TTC549 (cell line): ENCODE data around the gene TBC1D2.
"Not testable (repeated sequence)": the region's sequence is repeated elsewhere in the genome, so short reads cannot be mapped to it uniquely, and the experiment has no call there.

Source experiments
- FAIRE-seq: peaks from 2 replicates; lab custom pipeline; 2012; peaks lifted over from hg19 to GRCh38; lab: Jason Lieb, UNC

TBC1D2 gene

GRCh38 chr9:98255578-98256296 lies at the start of gene TBC1D2:
TBC1D2 (minus strand) TSS chr9:98255649; CDS start chr9:98255541, 108 bp downstream.
- FAIRE-seq: no peak

GRCh38 chr9:98304381-98304780 lies 48.9 kb upstream of the TBC1D2 start:
- no peak for FAIRE-seq

- FAIRE-seq: no peak
Observed at GRCh38 chr9:98303633-98304125, 48.2 kb upstream of the TBC1D2 start.

GRCh38 chr9:98302938-98303632 lies 47.6 kb upstream of the TBC1D2 start:
- no peak for FAIRE-seq

GRCh38 chr9:98302150-98302549 lies 46.7 kb upstream of the TBC1D2 start:
- FAIRE-seq: no peak

- FAIRE-seq: no peak
Observed at GRCh38 chr9:98300611-98301010, 45.2 kb upstream of the TBC1D2 start.

- FAIRE-seq: no peak
Observed at GRCh38 chr9:98298476-98298875, 43.0 kb upstream of the TBC1D2 start.

GRCh38 chr9:98295824-98296223 lies 40.4 kb upstream of the TBC1D2 start:
- FAIRE-seq: no peak

- no peak for FAIRE-seq
Observed at GRCh38 chr9:98291820-98292219, 36.4 kb upstream of the TBC1D2 start.

GRCh38 chr9:98290411-98290810 lies 35.0 kb upstream of the TBC1D2 start:
- FAIRE-seq: no peak

GRCh38 chr9:98289614-98290201 lies 34.3 kb upstream of the TBC1D2 start:
- FAIRE-seq: no peak

- no peak for FAIRE-seq
Observed at GRCh38 chr9:98288881-98289280, 33.4 kb upstream of the TBC1D2 start.

GRCh38 chr9:98287384-98287783 lies 31.9 kb upstream of the TBC1D2 start:
- no peak for FAIRE-seq

- no peak for FAIRE-seq
Observed at GRCh38 chr9:98285446-98285845, 30.0 kb upstream of the TBC1D2 start.

GRCh38 chr9:98284754-98285153 lies 29.3 kb upstream of the TBC1D2 start:
- FAIRE-seq: no peak

- not testable (repeated sequence) for FAIRE-seq
Observed at GRCh38 chr9:98283143-98283542, 27.7 kb upstream of the TBC1D2 start.

GRCh38 chr9:98281281-98281680 lies 25.8 kb upstream of the TBC1D2 start:
- no peak for FAIRE-seq

GRCh38 chr9:98280574-98280973 lies 25.1 kb upstream of the TBC1D2 start:
- no peak for FAIRE-seq

GRCh38 chr9:98280162-98280561 lies 24.7 kb upstream of the TBC1D2 start:
- FAIRE-seq: no peak

- FAIRE-seq: no peak
Observed at GRCh38 chr9:98276907-98277469, 21.5 kb upstream of the TBC1D2 start.

- no peak for FAIRE-seq
Observed at GRCh38 chr9:98275159-98275558, 19.7 kb upstream of the TBC1D2 start.

- FAIRE-seq: no peak
Observed at GRCh38 chr9:98272083-98272482, 16.6 kb upstream of the TBC1D2 start.

- no peak for FAIRE-seq
Observed at GRCh38 chr9:98271479-98271878, 16.0 kb upstream of the TBC1D2 start.
